Mesothelial cell of epicardium (in vitro differentiated cells): Measurements from ENCODE around the gene TNFAIP8L1. TPM values are rescaled to one million over a fixed set of nuclear protein-coding genes. Genes with fewer than 3 reads are reported as not detected.

ENCODE experiments used
- DNase-seq, 2 experiments: peaks; one replicate each; pipeline ENCODE4 v3.0.0; 2021; ENCODE audit warnings: low spot score in 2 of 2; ENCODE audit not compliant: unreplicated experiment in 2 of 2
- H3K27ac Mint-ChIP-seq: 2 replicates; pipeline ENCODE4 v1.8.0; 2021; ENCODE audit warnings: mixed read lengths
- H3K27me3 Mint-ChIP-seq: 2 replicates; pipeline ENCODE4 v1.8.0; 2021; ENCODE audit warnings: low read depth, mixed read lengths
- H3K36me3 Mint-ChIP-seq: 2 replicates; pipeline ENCODE4 v1.8.0; 2021; ENCODE audit warnings: mixed read lengths
- H3K4me1 Mint-ChIP-seq: 2 replicates; pipeline ENCODE4 v1.8.0; 2021; ENCODE audit warnings: mixed read lengths
- H3K4me3 Mint-ChIP-seq: 2 replicates; pipeline ENCODE4 v1.8.0; 2021; ENCODE audit warnings: mild to moderate bottlenecking, moderate library complexity, mixed read lengths
- H3K9me3 Mint-ChIP-seq: 2 replicates; pipeline ENCODE4 v1.8.0; 2021; ENCODE audit warnings: mixed read lengths
- CTCF ChIP-seq: fragments of 200-600 bp; sonication (generic); IDR thresholded peaks from one replicate; pipeline ENCODE4 v1.5.0; 2021; ENCODE audit warnings: antibody characterized with exemption; ENCODE audit not compliant: unreplicated experiment
- total RNA-seq: library from RNA; stranded (reverse); gene quantifications from 3 replicates; pipeline ENCODE4 v1.2.1, GENCODE V29; 2021

TNFAIP8L1 gene
- total RNA-seq, 1 donor from 2014 or later: 8.2 TPM

GRCh38 chr19:4684312-4685095, 45.2 kb downstream of the TNFAIP8L1 start:
- TF ChIP-seq CTCF: no peak
- no peak overlapping the region for H3K4me3 Mint-ChIP-seq
- H3K4me1 Mint-ChIP-seq: no peaks in the 10 kb centered on the region
- no peak for DNase-seq
- H3K27me3 Mint-ChIP-seq: no peaks in the 10 kb centered on the region
- H3K27ac Mint-ChIP-seq: no peak overlapping the region
- peaks cover 17% of the 10 kb centered on the region for H3K36me3 Mint-ChIP-seq
- no peaks in the 10 kb centered on the region for H3K9me3 Mint-ChIP-seq

- no peaks in the 10 kb centered on the region for H3K9me3 Mint-ChIP-seq
- H3K4me1 Mint-ChIP-seq: no peaks in the 10 kb centered on the region
- DNase-seq: no peak
- no peak for TF ChIP-seq CTCF
- peaks cover 14% of the 10 kb centered on the region for H3K36me3 Mint-ChIP-seq
- H3K4me3 Mint-ChIP-seq: no peak overlapping the region
- no peak overlapping the region for H3K27ac Mint-ChIP-seq
- no peaks in the 10 kb centered on the region for H3K27me3 Mint-ChIP-seq
Measured at GRCh38 chr19:4686700-4687099, 47.4 kb downstream of the TNFAIP8L1 start.

- Mint-ChIP-seq H3K27me3 (no peaks in the 10 kb centered on the region), H3K4me1 (no peaks in the 10 kb centered on the region), H3K36me3 (peaks cover 18% of the 10 kb centered on the region), H3K4me3 (no peak overlapping the region), H3K9me3 (no peaks in the 10 kb centered on the region), H3K27ac (no peak overlapping the region)
- no peak for DNase-seq
- TF ChIP-seq CTCF: no peak
Measured at GRCh38 chr19:4687396-4687795, 48.1 kb downstream of the TNFAIP8L1 start.

- Mint-ChIP-seq H3K36me3 (peaks cover 21% of the 10 kb centered on the region), H3K4me3 (no peak overlapping the region), H3K27me3 (no peaks in the 10 kb centered on the region), H3K27ac (no peak overlapping the region), H3K9me3 (no peaks in the 10 kb centered on the region), H3K4me1 (no peaks in the 10 kb centered on the region)
- no peak for TF ChIP-seq CTCF
- no peak for DNase-seq
Measured at GRCh38 chr19:4688587-4688986, 49.3 kb downstream of the TNFAIP8L1 start.

- H3K4me1 Mint-ChIP-seq: no peaks in the 10 kb centered on the region
- no peaks in the 10 kb centered on the region for H3K9me3 Mint-ChIP-seq
- DNase-seq: no peak
- H3K27me3 Mint-ChIP-seq: no peaks in the 10 kb centered on the region
- TF ChIP-seq CTCF: no peak
- H3K27ac Mint-ChIP-seq: no peak overlapping the region
- H3K4me3 Mint-ChIP-seq: no peak overlapping the region
- H3K36me3 Mint-ChIP-seq: peaks cover 25% of the 10 kb centered on the region
Measured at GRCh38 chr19:4689403-4689802, 50.1 kb downstream of the TNFAIP8L1 start.

- no peak overlapping the region for H3K4me3 Mint-ChIP-seq
Measured at GRCh38 chr19:4690361-4690760, 51.0 kb downstream of the TNFAIP8L1 start.

More at GRCh38 chr19:4690361-4690760, 51.0 kb downstream of the TNFAIP8L1 start:
- no peak for DNase-seq
- Mint-ChIP-seq H3K27me3 (no peaks in the 10 kb centered on the region), H3K4me1 (no peaks in the 10 kb centered on the region), H3K36me3 (peaks cover 29% of the 10 kb centered on the region), H3K27ac (no peak overlapping the region), H3K9me3 (no peaks in the 10 kb centered on the region)
- no peak for TF ChIP-seq CTCF
